ENCODE data around the gene S100A3.

S100A3 gene

GRCh38 chr1:153541641-153542590, 7.1 kb downstream of the S100A3 start:
- H3K4me1 ChIP-seq (ENCODE audit: control insufficient read depth, insufficient read depth, low read length, poor library complexity, severe bottlenecking): peaks cover 64% of the 10 kb centered on the region
- WGBS, 2 experiments (ENCODE audit: insufficient coverage in 2 of 2): 88 to 90% methylated on average over 4 to 5 of the region's 13 CpGs

GRCh38 chr1:153540394-153541361, 8.4 kb downstream of the S100A3 start, which contains the start of gene S100A5:
TSS of gene S100A5 (minus strand) at chr1:153540934. CDS start at chr1:153540191, 743 bp downstream.
- WGBS, 2 experiments (ENCODE audit: insufficient coverage in 2 of 2): 87 to 96% methylated on average over 7 to 9 of the region's 11 CpGs
- H3K27ac ChIP-seq (ENCODE audit: low read depth, low read length, severe bottlenecking): no peak within 1 kb of the TSS
- peaks cover 10% of the 10 kb centered on the region for H3K36me3 ChIP-seq (ENCODE audit: control insufficient read depth, insufficient read depth, low read length)
- no peaks in the 10 kb centered on the region for H3K9me3 ChIP-seq (ENCODE audit: control insufficient read depth, low read length)
- no peak within 1 kb of the TSS for H3K4me3 ChIP-seq (ENCODE audit: extremely low read depth, insufficient read depth, low read length, poor library complexity, severe bottlenecking)
- H3K4me1 ChIP-seq (ENCODE audit: control insufficient read depth, insufficient read depth, low read length, poor library complexity, severe bottlenecking): peaks cover 52% of the 10 kb centered on the region

More at GRCh38 chr1:153541641-153542590, 7.1 kb downstream of the S100A3 start:
- no peaks in the 10 kb centered on the region for H3K9me3 ChIP-seq (ENCODE audit: control insufficient read depth, low read length)
- H3K27ac ChIP-seq (ENCODE audit: low read depth, low read length, severe bottlenecking): no peak overlapping the region
- no peak overlapping the region for H3K4me3 ChIP-seq (ENCODE audit: extremely low read depth, insufficient read depth, low read length, poor library complexity, severe bottlenecking)
- peaks cover 10% of the 10 kb centered on the region for H3K36me3 ChIP-seq (ENCODE audit: control insufficient read depth, insufficient read depth, low read length)

- no peaks in the 10 kb centered on the region for H3K9me3 ChIP-seq (ENCODE audit: control insufficient read depth, low read length)
- H3K4me3 ChIP-seq (ENCODE audit: extremely low read depth, insufficient read depth, low read length, poor library complexity, severe bottlenecking): no peak overlapping the region
- peaks cover 44% of the 10 kb centered on the region for H3K4me1 ChIP-seq (ENCODE audit: control insufficient read depth, insufficient read depth, low read length, poor library complexity, severe bottlenecking)
- no peak overlapping the region for H3K27ac ChIP-seq (ENCODE audit: low read depth, low read length, severe bottlenecking)
- WGBS, 2 experiments (ENCODE audit: insufficient coverage in 2 of 2): 90 to 100% methylated on average over 1 of the region's 4 CpGs
- peaks cover 10% of the 10 kb centered on the region for H3K36me3 ChIP-seq (ENCODE audit: control insufficient read depth, insufficient read depth, low read length)
These were observed 9.5 kb downstream of the S100A3 start for GRCh38 chr1:153539395-153540093.

GRCh38 chr1:153538315-153538821, 10.7 kb downstream of the S100A3 start:
- H3K27ac ChIP-seq (ENCODE audit: low read depth, low read length, severe bottlenecking): peak overlapping the region; percentile 45
- peaks cover 6% of the 10 kb centered on the region for H3K36me3 ChIP-seq (ENCODE audit: control insufficient read depth, insufficient read depth, low read length)
- H3K9me3 ChIP-seq (ENCODE audit: control insufficient read depth, low read length): no peaks in the 10 kb centered on the region
- 34 to 37% methylated on average over 4 to 5 of the region's 6 CpGs for WGBS, 2 experiments (ENCODE audit: insufficient coverage in 2 of 2)
- H3K4me3 ChIP-seq (ENCODE audit: extremely low read depth, insufficient read depth, low read length, poor library complexity, severe bottlenecking): no peak overlapping the region
- H3K4me1 ChIP-seq (ENCODE audit: control insufficient read depth, insufficient read depth, low read length, poor library complexity, severe bottlenecking): peaks cover 40% of the 10 kb centered on the region

GRCh38 chr1:153537376-153537730, 11.7 kb downstream of the S100A3 start:
- no peak overlapping the region for H3K27ac ChIP-seq (ENCODE audit: low read depth, low read length, severe bottlenecking)
- WGBS, 2 experiments (ENCODE audit: insufficient coverage in 2 of 2): 100% methylated on average over 4 to 5 of the region's 6 CpGs
- peaks cover 4% of the 10 kb centered on the region for H3K36me3 ChIP-seq (ENCODE audit: control insufficient read depth, insufficient read depth, low read length)
- H3K4me1 ChIP-seq (ENCODE audit: control insufficient read depth, insufficient read depth, low read length, poor library complexity, severe bottlenecking): peaks cover 38% of the 10 kb centered on the region
- H3K9me3 ChIP-seq (ENCODE audit: control insufficient read depth, low read length): no peaks in the 10 kb centered on the region
- H3K4me3 ChIP-seq (ENCODE audit: extremely low read depth, insufficient read depth, low read length, poor library complexity, severe bottlenecking): no peak overlapping the region

- 85 to 91% methylated on average over 7 to 8 of the region's 9 CpGs for WGBS, 2 experiments (ENCODE audit: insufficient coverage in 2 of 2)
- Histone ChIP-seq H3K36me3 (ENCODE audit: control insufficient read depth, insufficient read depth, low read length) (no peaks in the 10 kb centered on the region), H3K27ac (ENCODE audit: low read depth, low read length, severe bottlenecking) (no peak overlapping the region), H3K4me3 (ENCODE audit: extremely low read depth, insufficient read depth, low read length, poor library complexity, severe bottlenecking) (no peak overlapping the region), H3K4me1 (ENCODE audit: control insufficient read depth, insufficient read depth, low read length, poor library complexity, severe bottlenecking) (peaks cover 38% of the 10 kb centered on the region), H3K9me3 (ENCODE audit: control insufficient read depth, low read length) (no peaks in the 10 kb centered on the region)
These were observed 12.2 kb downstream of the S100A3 start for GRCh38 chr1:153536671-153537375.

GRCh38 chr1:153536012-153536670, 12.9 kb downstream of the S100A3 start:
- H3K4me3 ChIP-seq (ENCODE audit: extremely low read depth, insufficient read depth, low read length, poor library complexity, severe bottlenecking): peak overlapping the region; percentile 30
- H3K9me3 ChIP-seq (ENCODE audit: control insufficient read depth, low read length): no peaks in the 10 kb centered on the region
- WGBS, 2 experiments (ENCODE audit: insufficient coverage in 2 of 2): 49 to 61% methylated on average over 21 to 35 of the region's 38 CpGs
- no peak overlapping the region for H3K27ac ChIP-seq (ENCODE audit: low read depth, low read length, severe bottlenecking)
- no peaks in the 10 kb centered on the region for H3K36me3 ChIP-seq (ENCODE audit: control insufficient read depth, insufficient read depth, low read length)
- H3K4me1 ChIP-seq (ENCODE audit: control insufficient read depth, insufficient read depth, low read length, poor library complexity, severe bottlenecking): peaks cover 32% of the 10 kb centered on the region

GRCh38 chr1:153535242-153536011, 13.6 kb downstream of the S100A3 start, which contains the start of gene S100A6:
TSS of gene S100A6 (minus strand) at chr1:153535991. CDS start at chr1:153535339, 652 bp downstream.
- H3K4me3 ChIP-seq (ENCODE audit: extremely low read depth, insufficient read depth, low read length, poor library complexity, severe bottlenecking): peak within 1 kb of the TSS; percentile 30
- no peak within 1 kb of the TSS for H3K27ac ChIP-seq (ENCODE audit: low read depth, low read length, severe bottlenecking)
- no peaks in the 10 kb centered on the region for H3K36me3 ChIP-seq (ENCODE audit: control insufficient read depth, insufficient read depth, low read length)
- H3K9me3 ChIP-seq (ENCODE audit: control insufficient read depth, low read length): no peaks in the 10 kb centered on the region
- 39 to 75% methylated on average over 15 to 16 of the region's 18 CpGs for WGBS, 2 experiments (ENCODE audit: insufficient coverage in 2 of 2)
- H3K4me1 ChIP-seq (ENCODE audit: control insufficient read depth, insufficient read depth, low read length, poor library complexity, severe bottlenecking): peaks cover 25% of the 10 kb centered on the region

GRCh38 chr1:153534925-153535241, 14.2 kb downstream of the S100A3 start:
- peak overlapping the region; percentile 30 for H3K4me3 ChIP-seq (ENCODE audit: extremely low read depth, insufficient read depth, low read length, poor library complexity, severe bottlenecking)

More at GRCh38 chr1:153534925-153535241, 14.2 kb downstream of the S100A3 start:
- no peak overlapping the region for H3K27ac ChIP-seq (ENCODE audit: low read depth, low read length, severe bottlenecking)
- H3K36me3 ChIP-seq (ENCODE audit: control insufficient read depth, insufficient read depth, low read length): no peaks in the 10 kb centered on the region
- WGBS, 2 experiments (ENCODE audit: insufficient coverage in 2 of 2): 93 to 100% methylated on average over 1 to 3 of the region's 3 CpGs
- no peaks in the 10 kb centered on the region for H3K9me3 ChIP-seq (ENCODE audit: control insufficient read depth, low read length)
- H3K4me1 ChIP-seq (ENCODE audit: control insufficient read depth, insufficient read depth, low read length, poor library complexity, severe bottlenecking): peaks cover 20% of the 10 kb centered on the region
